ENCODE measurements around the gene ARHGAP33.

ARHGAP33 gene

GRCh38 chr19:35775298-35776101 lies at the start of gene ARHGAP33:
Gene ARHGAP33, plus strand, starts transcription at chr19:35775564. Its CDS starts 95 bp downstream, at chr19:35775659.
- DNase-seq (ENCODE audit: low read depth), result peak; percentile 96

DNA sequence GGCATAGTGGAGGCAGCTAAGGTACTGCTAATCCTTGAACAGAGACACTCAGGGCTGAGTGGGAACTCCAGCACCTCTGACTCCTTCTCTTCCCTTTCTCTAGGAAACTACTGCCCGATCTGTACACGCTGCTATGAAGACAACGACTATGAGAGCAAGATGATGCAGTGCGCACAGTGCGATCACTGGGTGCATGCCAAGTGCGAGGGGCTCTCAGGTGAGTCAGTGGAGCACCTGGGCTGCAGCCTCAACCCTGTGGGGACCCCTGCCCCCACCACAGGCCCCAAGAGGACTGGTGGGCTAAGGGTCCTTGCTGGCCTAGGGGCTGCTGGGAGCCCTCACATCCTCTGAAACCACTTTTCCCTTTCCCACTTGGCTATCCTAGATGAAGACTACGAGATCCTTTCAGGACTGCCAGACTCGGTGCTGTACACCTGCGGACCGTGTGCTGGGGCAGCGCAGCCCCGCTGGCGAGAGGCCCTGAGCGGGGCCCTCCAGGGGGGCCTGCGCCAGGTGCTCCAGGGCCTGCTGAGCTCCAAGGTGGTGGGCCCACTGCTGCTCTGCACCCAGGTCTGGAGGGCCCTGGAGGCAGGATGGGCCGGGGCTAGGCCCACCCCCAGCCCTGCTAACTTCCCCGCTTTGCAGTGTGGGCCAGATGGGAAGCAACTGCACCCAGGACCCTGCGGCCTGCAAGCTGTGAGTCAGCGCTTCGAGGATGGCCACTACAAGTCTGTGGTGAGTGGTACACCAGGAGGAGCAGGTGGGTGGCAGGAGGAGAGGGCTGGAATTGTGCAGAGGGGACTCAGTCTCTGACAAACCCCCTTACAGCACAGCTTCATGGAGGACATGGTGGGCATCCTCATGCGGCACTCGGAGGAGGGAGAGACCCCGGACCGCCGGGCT lies 48.1 kb upstream of the ARHGAP33 start:
- no peak for DNase-seq (ENCODE audit: low read depth)

GRCh38 chr19:35727956-35728706 lies 47.2 kb upstream of the ARHGAP33 start:
- DNase-seq (ENCODE audit: low read depth), result no peak

DNA sequence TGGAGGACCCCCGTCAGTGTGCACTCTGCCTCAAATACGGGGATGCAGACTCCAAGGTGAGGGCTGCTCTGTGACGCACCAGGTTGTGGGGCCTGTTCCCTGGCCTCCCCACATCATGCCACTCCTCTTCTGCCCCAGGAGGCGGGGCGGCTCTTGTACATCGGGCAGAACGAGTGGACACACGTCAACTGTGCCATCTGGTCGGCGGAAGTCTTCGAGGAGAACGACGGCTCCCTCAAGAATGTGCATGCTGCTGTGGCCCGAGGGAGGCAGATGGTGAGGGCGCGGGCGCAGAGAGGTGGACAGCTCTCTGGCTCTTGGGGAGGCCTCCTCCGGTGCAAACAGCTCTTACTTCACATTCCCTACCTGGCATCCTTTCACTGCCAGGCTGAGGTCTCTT lies 46.3 kb upstream of the ARHGAP33 start:
- no peak for DNase-seq (ENCODE audit: low read depth)

GRCh38 chr19:35729763-35730162 lies 45.6 kb upstream of the ARHGAP33 start:
- DNase-seq (ENCODE audit: low read depth), result no peak

- no peak for DNase-seq (ENCODE audit: low read depth)
Measured at GRCh38 chr19:35730326-35730725, 45.0 kb upstream of the ARHGAP33 start.

DNA sequence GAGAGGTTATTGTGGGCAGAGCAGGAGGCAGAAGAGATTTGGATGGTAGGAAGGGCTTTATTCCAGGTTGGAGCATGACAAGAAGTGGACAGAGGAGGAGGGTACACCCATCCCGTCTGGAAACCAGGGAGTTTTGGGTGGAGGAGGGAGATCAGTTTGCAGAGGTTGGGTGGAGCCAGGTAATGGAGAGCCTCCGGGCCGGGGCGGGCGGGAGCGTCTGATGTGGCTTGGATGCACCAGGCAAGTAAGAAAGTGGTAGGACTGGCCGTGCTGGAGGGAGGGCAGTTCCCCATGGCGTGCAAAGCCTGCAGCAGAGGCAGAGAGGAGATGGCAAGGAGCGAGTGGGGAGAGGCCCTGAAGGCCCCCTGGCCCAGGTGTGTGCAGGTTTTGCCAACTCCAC lies 44.0 kb upstream of the ARHGAP33 start:
- no peak for DNase-seq (ENCODE audit: low read depth)

DNA sequence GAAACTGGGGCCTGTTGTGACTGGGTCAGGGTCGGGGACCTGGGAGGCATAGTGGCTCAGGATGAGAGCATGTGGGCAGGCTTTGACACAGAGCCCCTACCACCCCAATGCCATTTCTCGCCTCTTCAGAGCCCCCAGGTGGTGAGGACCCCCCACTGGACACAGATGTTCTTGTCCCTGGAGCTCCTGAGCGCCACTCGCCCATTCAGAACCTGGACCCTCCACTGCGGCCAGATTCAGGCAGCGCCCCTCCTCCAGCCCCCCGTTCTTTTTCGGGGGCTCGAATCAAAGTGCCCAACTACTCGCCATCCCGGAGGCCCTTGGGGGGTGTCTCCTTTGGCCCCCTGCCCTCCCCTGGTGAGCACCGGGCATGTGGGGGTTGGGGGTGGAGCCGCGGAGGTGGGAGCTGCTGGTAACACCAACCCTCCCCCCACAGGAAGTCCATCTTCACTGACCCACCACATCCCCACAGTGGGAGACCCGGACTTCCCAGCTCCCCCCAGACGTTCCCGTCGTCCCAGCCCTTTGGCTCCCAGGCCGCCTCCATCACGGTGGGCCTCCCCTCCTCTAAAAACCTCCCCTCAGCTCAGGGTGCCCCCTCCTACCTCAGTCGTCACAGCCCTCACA lies 43.5 kb upstream of the ARHGAP33 start:
- no peak for DNase-seq (ENCODE audit: low read depth)

DNA sequence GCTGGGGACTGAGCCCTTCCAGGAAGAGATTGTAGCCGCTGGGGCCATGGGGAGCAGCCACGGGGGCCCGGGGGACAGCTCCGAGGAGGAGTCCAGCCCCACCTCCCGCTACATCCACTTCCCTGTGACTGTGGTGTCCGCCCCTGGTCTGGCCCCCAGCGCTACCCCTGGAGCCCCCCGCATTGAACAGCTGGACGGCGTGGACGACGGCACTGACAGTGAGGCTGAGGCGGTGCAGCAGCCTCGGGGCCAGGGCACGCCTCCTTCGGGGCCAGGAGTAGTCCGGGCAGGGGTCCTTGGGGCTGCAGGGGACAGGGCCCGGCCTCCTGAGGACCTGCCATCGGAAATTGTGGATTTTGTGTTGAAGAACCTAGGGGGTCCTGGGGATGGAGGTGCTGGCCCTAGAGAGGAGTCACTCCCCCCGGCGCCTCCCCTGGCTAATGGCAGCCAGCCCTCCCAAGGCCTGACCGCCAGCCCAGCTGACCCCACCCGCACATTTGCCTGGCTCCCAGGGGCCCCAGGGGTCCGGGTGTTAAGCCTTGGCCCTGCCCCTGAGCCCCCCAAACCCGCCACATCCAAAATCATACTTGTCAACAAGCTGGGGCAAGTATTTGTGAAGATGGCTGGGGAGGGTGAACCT lies 42.7 kb upstream of the ARHGAP33 start:
- DNase-seq (ENCODE audit: low read depth), result no peak

GRCh38 chr19:35733180-35734125 lies 41.9 kb upstream of the ARHGAP33 start:
- no peak for DNase-seq (ENCODE audit: low read depth)

DNA sequence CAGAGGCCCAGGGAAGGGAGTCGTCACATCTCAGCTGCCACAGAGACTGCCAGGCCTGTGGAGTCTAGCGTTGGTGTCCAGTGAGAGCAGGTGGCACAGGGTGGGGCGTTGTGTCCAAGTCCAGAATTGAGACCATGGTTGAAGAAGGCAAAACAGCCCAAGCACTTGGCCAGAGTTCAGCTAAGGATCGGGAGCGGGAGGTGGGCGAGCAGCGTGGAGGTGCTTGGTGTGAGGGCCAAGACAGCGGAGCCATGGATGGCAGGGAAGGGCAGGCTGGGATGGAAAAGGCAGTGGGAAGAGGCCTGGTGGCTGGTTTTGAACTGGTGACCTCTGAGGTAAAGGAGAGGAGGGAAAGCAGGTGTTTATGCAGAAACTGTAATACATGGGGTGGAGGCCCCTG lies 41.1 kb upstream of the ARHGAP33 start:
- no peak for DNase-seq (ENCODE audit: low read depth)

GRCh38 chr19:35734889-35735288 lies 40.5 kb upstream of the ARHGAP33 start:
- DNase-seq (ENCODE audit: low read depth), result no peak

GRCh38 chr19:35736913-35737886 lies 38.2 kb upstream of the ARHGAP33 start:
- no peak for DNase-seq (ENCODE audit: low read depth)

DNA sequence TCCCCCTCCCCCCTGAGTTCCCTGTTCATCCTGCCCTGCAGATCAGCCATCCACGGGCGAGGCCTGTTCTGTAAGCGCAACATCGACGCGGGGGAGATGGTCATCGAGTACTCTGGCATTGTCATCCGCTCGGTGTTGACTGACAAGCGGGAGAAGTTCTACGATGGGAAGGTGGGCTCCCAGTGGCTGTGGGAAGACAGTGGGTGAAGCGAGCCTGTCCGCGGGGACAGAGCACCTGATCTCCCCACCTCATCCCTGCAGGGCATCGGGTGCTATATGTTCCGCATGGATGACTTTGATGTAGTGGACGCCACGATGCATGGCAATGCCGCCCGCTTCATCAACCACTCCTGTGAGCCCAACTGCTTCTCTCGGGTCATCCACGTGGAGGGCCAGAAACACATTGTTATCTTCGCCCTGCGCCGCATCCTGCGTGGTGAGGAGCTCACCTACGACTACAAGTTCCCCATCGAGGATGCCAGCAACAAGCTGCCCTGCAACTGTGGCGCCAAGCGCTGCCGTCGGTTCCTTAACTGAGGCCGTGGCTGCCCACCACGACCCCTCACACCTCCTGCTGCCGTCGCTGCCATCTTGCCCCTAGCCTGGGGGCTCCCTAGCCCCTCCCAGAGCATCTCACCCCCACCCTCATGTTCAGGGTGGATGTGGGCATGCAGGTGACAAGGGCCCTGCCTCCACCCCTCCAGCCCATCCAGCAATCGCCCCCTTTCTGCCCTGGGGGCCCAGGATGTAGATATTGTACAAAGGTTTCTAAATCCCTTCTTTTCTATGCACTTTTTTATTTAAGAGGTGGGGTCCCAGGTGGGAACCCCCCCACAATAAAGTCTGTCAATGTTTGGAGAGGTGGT lies 37.1 kb upstream of the ARHGAP33 start:
- DNase-seq (ENCODE audit: low read depth), result no peak

- no peak for DNase-seq (ENCODE audit: low read depth)
Measured at GRCh38 chr19:35738887-35739229, 36.5 kb upstream of the ARHGAP33 start.

DNA sequence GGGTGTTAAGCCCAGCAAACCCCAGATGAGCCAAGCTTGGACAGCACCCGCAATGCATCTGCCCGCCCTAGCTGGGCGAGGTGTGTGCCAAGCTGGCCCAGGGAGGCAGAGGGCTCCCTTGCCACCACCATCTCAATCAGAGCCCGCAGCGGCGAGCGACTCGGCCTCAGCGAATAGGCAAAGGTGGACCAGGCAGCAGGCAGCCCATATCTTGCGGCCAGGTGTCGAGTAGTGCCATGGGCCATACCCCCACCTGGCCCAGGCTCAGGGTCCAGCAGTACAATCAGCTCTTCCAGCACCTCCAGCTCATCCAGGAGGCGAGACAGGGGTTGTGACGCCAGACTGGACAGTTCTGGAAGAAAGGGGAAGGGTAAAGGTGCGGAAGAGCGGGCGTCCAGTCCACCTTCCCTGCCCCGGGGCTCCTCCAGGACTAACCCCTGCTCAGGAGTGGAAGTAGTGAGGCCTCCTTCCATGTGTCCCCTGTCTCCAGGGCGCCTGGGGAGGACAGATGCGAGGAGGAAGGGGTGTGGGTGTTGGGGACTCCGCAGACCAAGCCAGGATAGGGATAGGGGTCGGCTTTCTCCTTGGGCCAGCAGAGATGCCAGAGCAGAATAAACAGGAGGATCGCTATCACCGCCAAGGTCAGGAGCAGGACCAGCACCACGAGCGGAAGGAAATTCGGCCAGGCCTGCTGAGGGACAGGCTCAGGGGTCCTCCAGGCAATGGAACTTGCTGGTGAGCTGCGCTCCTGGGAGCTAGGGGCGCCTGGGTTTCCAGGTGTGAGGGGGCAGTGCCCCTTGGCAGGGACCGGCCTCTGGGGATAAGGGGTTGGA lies 35.9 kb upstream of the ARHGAP33 start:
- no peak for DNase-seq (ENCODE audit: low read depth)

DNA sequence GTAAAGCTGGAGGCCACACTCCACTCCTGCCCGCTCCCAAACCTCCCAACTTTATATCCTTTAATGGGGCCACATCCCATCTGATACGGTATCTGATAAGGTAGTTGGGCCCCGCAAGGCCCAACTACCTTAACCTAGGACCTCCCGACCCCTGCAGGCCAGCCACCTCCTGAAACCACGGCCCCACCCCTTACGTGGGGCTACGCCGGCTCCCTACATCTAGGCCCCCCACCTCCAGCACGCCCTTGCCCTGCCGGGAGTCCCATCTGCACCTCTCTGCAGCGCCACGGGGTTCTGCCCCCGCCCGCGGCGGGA lies 35.3 kb upstream of the ARHGAP33 start:
- no peak for DNase-seq (ENCODE audit: low read depth)

All from stimulated activated CD8-positive, alpha-beta memory T cell treated with anti-CD3 and anti-CD28 coated beads, Interleukin-12 subunit alpha, Interleukin-12 subunit beta, amount 100 ng/mL, for 1 hour (primary cell).